IPS-11a (cell line): Measurements from ENCODE around the gene FUT7.
A peak's percentile ranks its signal among the peaks of the same experiment; 100 is the strongest.

Source experiments
- H3K4me3 ChIP-seq: one replicate; pipeline ENCODE4 v1.5.1; 2013; ENCODE audit warnings: low read depth, low read length, control low read depth

Gene FUT7

GRCh38 chr9:137031904-137032640, at the start of gene FUT7:
Gene FUT7, minus strand, starts transcription at chr9:137032088. Its CDS starts 97 bp downstream, at chr9:137031991.
- H3K4me3 ChIP-seq = no peak within 1 kb of the TSS

GRCh38 chr9:137080260-137081122, 48.6 kb upstream of the FUT7 start:
- no peak overlapping the region for H3K4me3 ChIP-seq

GRCh38 chr9:137079401-137079787, 47.5 kb upstream of the FUT7 start:
- H3K4me3 ChIP-seq = no peak overlapping the region

GRCh38 chr9:137078701-137079400, 47.0 kb upstream of the FUT7 start:
- H3K4me3 ChIP-seq = no peak overlapping the region

- H3K4me3 ChIP-seq = peak overlapping the region; percentile 42
Observed at GRCh38 chr9:137077758-137078693, 46.1 kb upstream of the FUT7 start.

- peak within 1 kb of the TSS; percentile 42 for H3K4me3 ChIP-seq
Observed at GRCh38 chr9:137077010-137077747, 45.3 kb upstream of the FUT7 start, which contains the start of gene UAP1L1. Gene UAP1L1, plus strand, starts transcription at chr9:137077517. Its CDS starts 16 bp downstream, at chr9:137077533.

GRCh38 chr9:137076636-137077009, 44.7 kb upstream of the FUT7 start:
- peak overlapping the region; percentile 18 for H3K4me3 ChIP-seq

GRCh38 chr9:137075275-137075775, 43.4 kb upstream of the FUT7 start:
- H3K4me3 ChIP-seq = no peak overlapping the region

GRCh38 chr9:137074657-137075274, 42.9 kb upstream of the FUT7 start:
- H3K4me3 ChIP-seq = no peak overlapping the region

GRCh38 chr9:137073992-137074399, 42.1 kb upstream of the FUT7 start:
- no peak overlapping the region for H3K4me3 ChIP-seq

GRCh38 chr9:137071282-137071681, 39.4 kb upstream of the FUT7 start:
- no peak overlapping the region for H3K4me3 ChIP-seq

- peak overlapping the region; percentile 4 for H3K4me3 ChIP-seq
Observed at GRCh38 chr9:137070906-137071275, 39.0 kb upstream of the FUT7 start.

- H3K4me3 ChIP-seq = peak within 1 kb of the TSS; percentile 56
Observed at GRCh38 chr9:137070201-137070905, 38.5 kb upstream of the FUT7 start, which contains the start of gene SAPCD2. Gene SAPCD2, minus strand, starts transcription at chr9:137070557. Its CDS starts 97 bp downstream, at chr9:137070460.

- peak overlapping the region; percentile 56 for H3K4me3 ChIP-seq
Observed at GRCh38 chr9:137069508-137070091, 37.7 kb upstream of the FUT7 start.

GRCh38 chr9:137068539-137069507, 36.9 kb upstream of the FUT7 start:
- H3K4me3 ChIP-seq = peak overlapping the region; percentile 56

GRCh38 chr9:137067860-137068538, 36.1 kb upstream of the FUT7 start:
- H3K4me3 ChIP-seq = no peak overlapping the region
